RWPE1 (cell line): ENCODE measurements around the gene ZNF474.

Source experiments
- CTCF ChIA-PET: fragments of 350-600 bp; sonication (Branson Sonifier 250); formaldehyde crosslinking; extraction: SDS; loops from one replicate; lab custom pipeline; 2021; lab: Yijun Ruan, JAX
- POLR2A ChIA-PET: fragments of 400-600 bp; formaldehyde crosslinking; extraction: SDS; loops from one replicate; lab custom pipeline; 2020; ENCODE audit warnings: antibody characterized with exemption; ENCODE audit not compliant: low non-redundant PET; lab: Yijun Ruan, JAX
- DNase-seq: peaks from one replicate; pipeline ENCODE4 v3.0.0; 2012; ENCODE audit warnings: low spot score
- H3K27ac ChIP-seq: fragments of 450-650 bp; 2 replicates; pipeline ENCODE4 v1.5.1; 2017
- TF ChIP-seq, protein P1 (sequence below): fragments of 450-650 bp; conservative IDR thresholded peaks from 2 replicates; pipeline ENCODE4 v1.5.1; 2017; ENCODE audit warnings: low read depth, mild to moderate bottlenecking

The ZNF474 gene

GRCh38 chr5:122180863-122181548, 51.7 kb downstream of the ZNF474 start:
- DNase-seq = peak; percentile 76
- CTCF ChIA-PET = no interaction called here
- no peak overlapping the region for H3K27ac ChIP-seq
- POLR2A ChIA-PET = no interaction called here
- TF ChIP-seq, protein P1, sequence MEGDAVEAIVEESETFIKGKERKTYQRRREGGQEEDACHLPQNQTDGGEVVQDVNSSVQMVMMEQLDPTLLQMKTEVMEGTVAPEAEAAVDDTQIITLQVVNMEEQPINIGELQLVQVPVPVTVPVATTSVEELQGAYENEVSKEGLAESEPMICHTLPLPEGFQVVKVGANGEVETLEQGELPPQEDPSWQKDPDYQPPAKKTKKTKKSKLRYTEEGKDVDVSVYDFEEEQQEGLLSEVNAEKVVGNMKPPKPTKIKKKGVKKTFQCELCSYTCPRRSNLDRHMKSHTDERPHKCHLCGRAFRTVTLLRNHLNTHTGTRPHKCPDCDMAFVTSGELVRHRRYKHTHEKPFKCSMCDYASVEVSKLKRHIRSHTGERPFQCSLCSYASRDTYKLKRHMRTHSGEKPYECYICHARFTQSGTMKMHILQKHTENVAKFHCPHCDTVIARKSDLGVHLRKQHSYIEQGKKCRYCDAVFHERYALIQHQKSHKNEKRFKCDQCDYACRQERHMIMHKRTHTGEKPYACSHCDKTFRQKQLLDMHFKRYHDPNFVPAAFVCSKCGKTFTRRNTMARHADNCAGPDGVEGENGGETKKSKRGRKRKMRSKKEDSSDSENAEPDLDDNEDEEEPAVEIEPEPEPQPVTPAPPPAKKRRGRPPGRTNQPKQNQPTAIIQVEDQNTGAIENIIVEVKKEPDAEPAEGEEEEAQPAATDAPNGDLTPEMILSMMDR = no peak

DNA sequence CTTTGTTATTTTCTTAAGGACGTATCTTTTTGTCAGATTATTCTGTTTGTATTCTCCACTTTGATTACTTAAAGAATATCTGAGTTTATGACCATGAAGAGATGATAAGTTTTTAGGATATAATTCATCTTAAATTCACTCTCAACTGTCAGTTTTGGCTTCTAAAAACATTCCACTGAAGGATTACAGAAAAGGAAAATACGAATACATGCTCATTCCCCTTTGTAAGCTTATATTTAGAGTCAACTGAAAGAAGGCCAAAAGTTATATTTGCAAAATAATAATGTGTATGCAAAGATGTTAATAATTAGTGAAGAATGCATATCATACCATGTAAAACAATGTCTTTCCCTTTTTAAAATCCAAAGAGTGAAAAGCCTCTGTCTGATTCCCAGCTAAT, 52.5 kb downstream of the ZNF474 start:
- TF ChIP-seq, protein P1 = no peak
- CTCF ChIA-PET = no interaction called here
- H3K27ac ChIP-seq = no peak overlapping the region
- POLR2A ChIA-PET = no interaction called here
- DNase-seq = no peak

GRCh38 chr5:122182491-122182921, 53.2 kb downstream of the ZNF474 start:
- H3K27ac ChIP-seq = peak overlapping the region; percentile 97
- peak; percentile 71 for DNase-seq
- TF ChIP-seq, protein P1 = no peak
- ChIA-PET POLR2A (no interaction called here), CTCF (no interaction called here)

GRCh38 chr5:122183098-122183787, 53.9 kb downstream of the ZNF474 start:
- DNase-seq = peak; percentile 87
- H3K27ac ChIP-seq = peak overlapping the region; percentile 97
- ChIA-PET CTCF (no interaction called here), POLR2A (no interaction called here)
- TF ChIP-seq, protein P1 = no peak

DNA sequence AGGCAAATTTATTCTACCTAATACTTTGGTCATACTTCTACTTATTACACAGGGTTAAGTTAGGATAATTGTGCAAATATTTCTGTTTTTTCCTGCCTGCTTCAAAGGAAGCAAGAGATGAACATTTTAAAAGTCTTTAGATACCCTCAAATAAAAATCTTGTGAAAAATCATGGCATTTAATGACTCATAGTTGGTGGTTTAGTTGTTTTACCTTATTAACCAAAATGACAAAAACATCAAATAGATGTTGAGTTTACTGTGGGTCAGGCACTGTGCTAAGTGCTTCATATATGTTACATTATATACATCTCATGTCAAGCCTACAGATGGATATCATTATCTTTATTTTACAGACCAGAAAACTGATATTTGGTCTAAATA, 54.4 kb downstream of the ZNF474 start:
- ChIA-PET POLR2A (no interaction called here), CTCF (interaction anchor here (0.5 kb wide), 1 partner anchor 1224 kb away, joined by 4 read pairs; no protein-coding TSS in a partner anchor)
- peak overlapping the region; percentile 97 for H3K27ac ChIP-seq
- DNase-seq = no peak
- TF ChIP-seq, protein P1 = no peak

DNA sequence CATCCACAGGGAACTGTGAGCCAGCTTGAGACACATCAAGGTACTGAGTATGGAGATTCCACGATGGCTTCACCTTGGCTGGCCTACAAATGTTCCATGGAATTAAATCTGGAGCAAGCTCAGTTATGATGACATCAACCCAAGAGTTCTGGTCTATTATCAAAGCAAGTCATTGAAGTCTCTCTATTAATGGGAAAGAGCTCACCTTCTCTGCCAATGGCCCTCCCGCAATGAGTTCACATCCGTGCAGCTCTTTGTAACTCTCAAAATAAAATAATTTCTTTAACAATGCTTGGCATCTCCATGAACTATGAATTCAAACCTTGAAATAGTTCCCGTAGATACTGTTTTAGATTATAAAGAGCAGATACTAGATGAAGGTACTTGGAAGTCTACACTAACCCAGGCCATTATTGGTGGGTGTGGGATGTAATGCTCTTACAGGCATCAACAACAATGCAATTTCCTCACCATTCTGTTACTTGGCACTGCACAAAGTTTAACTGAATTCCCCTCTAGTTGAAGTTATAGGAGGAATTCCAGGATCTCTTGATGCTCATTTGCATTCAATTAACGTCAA, 55.4 kb downstream of the ZNF474 start:
- DNase-seq = no peak
- no peak overlapping the region for H3K27ac ChIP-seq
- ChIA-PET CTCF (interaction anchor here (0.6 kb wide), 1 partner anchor 76 kb away, joined by 3 read pairs; no protein-coding TSS in a partner anchor), POLR2A (no interaction called here)
- TF ChIP-seq, protein P1 = no peak
